Aorta (tissue), 5 donors: ENCODE results near the gene MACROD2. TPM values are rescaled to one million over a fixed set of nuclear protein-coding genes. Genes with fewer than 3 reads are reported as not detected.

Source experiments
- ATAC-seq: fragments of 200-7000 bp; cut with Tn5 transposase; one replicate; pipeline ENCODE4 v1.9.1; 2022; ENCODE audit warnings: moderate library complexity; ENCODE audit not compliant: low FRiP score
- DNase-seq, 2 donors: peaks; one replicate each; pipeline ENCODE4 v3.0.0-alpha.2; 2020
- H3K27ac ChIP-seq, 2 donors: one replicate each; pipeline ENCODE4 v1.5.1; 2013; ENCODE audit warnings: low read length in 2 of 2, mild to moderate bottlenecking in 2 of 2, moderate library complexity in 2 of 2, control low read depth in 1 of 2, inconsistent platforms in 1 of 2, low read depth in 1 of 2
- H3K27me3 ChIP-seq, 2 donors: one replicate each; pipeline ENCODE4 v1.6.1; 2013; ENCODE audit warnings: control low read depth in 1 of 2, low read length in 1 of 2, mild to moderate bottlenecking in 1 of 2, moderate library complexity in 1 of 2; ENCODE audit not compliant: insufficient read depth in 2 of 2, control insufficient read depth in 1 of 2
- H3K36me3 ChIP-seq, 2 donors: one replicate each; pipeline ENCODE4 v1.6.1; 2013; ENCODE audit warnings: control low read depth in 1 of 2, low read length in 1 of 2, mild to moderate bottlenecking in 1 of 2; ENCODE audit not compliant: insufficient read depth in 2 of 2, control insufficient read depth in 1 of 2
- H3K4me1 ChIP-seq, 2 donors: one replicate each; pipeline ENCODE4 v1.6.1; 2013; ENCODE audit warnings: low read length in 2 of 2, control low read depth in 1 of 2, mild to moderate bottlenecking in 1 of 2, moderate library complexity in 1 of 2; ENCODE audit not compliant: insufficient read depth in 2 of 2, control insufficient read depth in 1 of 2
- H3K4me3 ChIP-seq, 2 donors: one replicate each; pipeline ENCODE4 v1.5.1; 2013; ENCODE audit warnings: low read length in 2 of 2, control low read depth in 1 of 2, mild to moderate bottlenecking in 1 of 2
- H3K9me3 ChIP-seq: one replicate; pipeline ENCODE4 v1.6.1; 2013; ENCODE audit warnings: mild to moderate bottlenecking, low read length; ENCODE audit not compliant: control insufficient read depth
- WGBS, 2 donors: extraction: QIAGEN DNeasy Blood & Tissue Kit; methylation state at CpG; one replicate each; pipeline ENCODE4 v1.1.7; 2013; 5-methylcytosine and 5-hydroxymethylcytosine counted together
- intact Hi-C, 2 donors: fragments of 100-400 bp; cut with DNase I; formaldehyde crosslinking; loops; one replicate each; pipeline versions ENCODE4 v1.14.2 to v1.15.0; 2022
- polyA plus RNA-seq, 2 donors: library from polyadenylated mRNA; stranded (reverse); fragments of 200-250 nt; gene quantifications; one replicate each; pipeline ENCODE4 v1.2.3, GENCODE V29; 2013
- total RNA-seq, 2 donors: library from RNA; stranded (reverse); fragmentation: NEBNext Ultra II Directional; extraction: Animal tissue kit (Norgen Biotek cat#: 25700); gene quantifications; one replicate each; pipeline ENCODE4 v1.2.1, GENCODE V29; 2021
- donor health status: healthy with polysubstance abuse.
- donor health status: Bipolar disorder and iron deficiency.
- donor health status: DM: no; HTN: no; CAD: no.
- donor health status: DM: no; HTN: no; CAD: no.
- donor health status: DM: yes; HTN: yes; CAD: no.

MACROD2 gene
- total and polyA plus RNA-seq, 4 donors = 0.90 to 11.2 (median 4.8) TPM

DNA sequence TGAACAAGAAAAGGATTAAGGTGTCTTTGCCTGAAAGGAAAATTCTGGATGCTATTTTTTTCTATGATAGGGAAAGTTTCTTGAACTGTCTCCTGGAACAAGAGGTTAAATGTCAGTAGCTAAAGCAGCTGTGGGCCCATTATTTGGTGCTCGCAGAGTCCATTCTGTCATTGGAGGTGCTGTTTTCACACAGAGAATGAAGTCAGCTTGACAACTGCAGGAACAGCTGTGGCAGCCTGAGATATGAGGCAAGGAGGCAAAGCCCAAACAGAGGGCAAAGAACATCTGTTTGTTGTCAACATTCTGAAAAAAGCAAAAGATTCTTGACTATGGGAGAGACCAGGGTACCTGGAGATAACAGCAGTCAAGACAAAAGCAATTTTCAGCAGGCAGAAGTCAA is 2029.8 kb downstream of the MACROD2 start:
- Histone ChIP-seq H3K4me3 (no peak overlapping the region), H3K27me3 (no peaks in the 10 kb centered on the region), H3K4me1 (peaks cover 0 to 1% of the 10 kb centered on the region in 2 donors), H3K36me3 (no peaks in the 10 kb centered on the region), H3K27ac (no peak overlapping the region), H3K9me3 (no peaks in the 10 kb centered on the region)
- 85 to 95% methylated on average over 1 of the region's 1 CpG for WGBS, 2 donors
- DNase-seq = no peak
- intact Hi-C loops = no loop called here
- ATAC-seq = no peak

- Histone ChIP-seq H3K4me1 (peaks cover 0 to 2% of the 10 kb centered on the region in 2 donors), H3K27ac (no peak overlapping the region), H3K9me3 (no peaks in the 10 kb centered on the region), H3K4me3 (no peak overlapping the region), H3K27me3 (no peaks in the 10 kb centered on the region), H3K36me3 (no peaks in the 10 kb centered on the region)
- DNase-seq (no peak), ATAC-seq (no peak)
- intact Hi-C loops = no loop called here
These were observed 2032.4 kb downstream of the MACROD2 start for GRCh38 chr20:16027686-16028085.

DNA sequence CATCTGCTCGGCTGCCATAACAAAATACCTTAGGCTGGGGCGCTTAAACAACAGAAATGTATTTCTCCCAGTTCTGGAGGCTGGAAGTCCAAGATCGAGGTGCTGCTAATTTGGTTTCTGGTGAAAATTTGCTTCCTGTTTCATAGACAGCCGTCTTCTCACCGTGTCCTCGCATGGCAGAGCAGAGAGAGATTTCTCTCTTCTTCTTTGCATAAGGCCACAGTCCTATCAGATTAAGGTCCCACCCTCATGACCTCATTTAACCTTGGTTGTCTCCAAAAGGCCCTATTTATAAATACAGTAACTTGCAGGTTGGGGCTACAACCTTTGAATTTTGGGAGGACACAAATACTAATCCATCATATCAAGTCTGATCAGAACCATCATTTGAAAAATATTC is 2033.6 kb downstream of the MACROD2 start:
- 93 to 95% methylated on average over 6 of the region's 6 CpGs for WGBS, 2 donors
- H3K27ac ChIP-seq = no peak overlapping the region
- H3K4me1 ChIP-seq = peaks cover 2 to 4% of the 10 kb centered on the region in 2 donors
- DNase-seq (no peak), ATAC-seq (no peak)
- intact Hi-C loops = no loop called here
- no peaks in the 10 kb centered on the region for H3K9me3 ChIP-seq
- H3K4me3 ChIP-seq = no peak overlapping the region
- H3K27me3 ChIP-seq = no peaks in the 10 kb centered on the region
- H3K36me3 ChIP-seq = no peaks in the 10 kb centered on the region

- 61 to 63% methylated on average over 2 of the region's 2 CpGs for WGBS, 2 donors
- DNase-seq (no peak), ATAC-seq (no peak)
- H3K27ac ChIP-seq = no peak overlapping the region
- no peaks in the 10 kb centered on the region for H3K36me3 ChIP-seq
- H3K4me1 ChIP-seq = peaks cover 2 to 4% of the 10 kb centered on the region in 2 donors
- no peaks in the 10 kb centered on the region for H3K27me3 ChIP-seq
- intact Hi-C loops = no loop called here
- no peak overlapping the region for H3K4me3 ChIP-seq
- H3K9me3 ChIP-seq = no peaks in the 10 kb centered on the region
These were observed 2034.9 kb downstream of the MACROD2 start for GRCh38 chr20:16030253-16030652.

DNA sequence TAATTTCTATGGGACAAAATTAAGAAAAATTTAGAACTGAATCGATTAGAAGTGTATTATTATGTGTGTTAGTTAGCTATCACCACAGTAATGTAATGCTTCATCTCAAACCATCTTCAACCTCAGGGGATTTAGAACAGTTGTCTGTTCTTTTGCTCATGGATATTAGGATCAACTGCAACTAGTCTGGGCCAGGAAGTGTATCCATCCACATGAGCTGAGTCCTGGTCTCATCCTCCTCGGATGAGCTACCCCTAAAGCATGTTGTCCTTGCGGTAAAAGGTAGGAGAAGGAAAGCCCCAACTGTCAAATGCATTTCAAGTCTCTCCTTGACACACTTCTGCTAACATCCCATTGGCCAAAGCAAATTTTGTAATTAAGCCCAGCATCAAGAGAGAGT is 2040.3 kb downstream of the MACROD2 start:
- H3K36me3 ChIP-seq = no peaks in the 10 kb centered on the region
- intact Hi-C loops = no loop called here
- DNase-seq (no peak), ATAC-seq (no peak)
- H3K9me3 ChIP-seq = no peaks in the 10 kb centered on the region
- peak overlapping the region in 1 of 2 donors; percentile 19 for H3K27ac ChIP-seq
- 90 to 94% methylated on average over 3 of the region's 3 CpGs for WGBS, 2 donors
- H3K4me3 ChIP-seq = no peak overlapping the region
- H3K4me1 ChIP-seq = peaks cover 2 to 10% of the 10 kb centered on the region in 2 donors
- H3K27me3 ChIP-seq = no peaks in the 10 kb centered on the region

- intact Hi-C loops = no loop called here
- ATAC-seq (no peak), DNase-seq (no peak)
- Histone ChIP-seq H3K27ac (peak overlapping the region in 1 of 2 donors; percentile 51), H3K36me3 (no peaks in the 10 kb centered on the region), H3K9me3 (no peaks in the 10 kb centered on the region), H3K4me3 (no peak overlapping the region), H3K4me1 (peaks cover 2 to 10% of the 10 kb centered on the region in 2 donors), H3K27me3 (no peaks in the 10 kb centered on the region)
- 85 to 91% methylated on average over 1 of the region's 1 CpG for WGBS, 2 donors
These were observed 2041.0 kb downstream of the MACROD2 start for GRCh38 chr20:16036331-16036730.

- ATAC-seq = no peak
These were observed 2045.4 kb downstream of the MACROD2 start for GRCh38 chr20:16040742-16041141.

DNA sequence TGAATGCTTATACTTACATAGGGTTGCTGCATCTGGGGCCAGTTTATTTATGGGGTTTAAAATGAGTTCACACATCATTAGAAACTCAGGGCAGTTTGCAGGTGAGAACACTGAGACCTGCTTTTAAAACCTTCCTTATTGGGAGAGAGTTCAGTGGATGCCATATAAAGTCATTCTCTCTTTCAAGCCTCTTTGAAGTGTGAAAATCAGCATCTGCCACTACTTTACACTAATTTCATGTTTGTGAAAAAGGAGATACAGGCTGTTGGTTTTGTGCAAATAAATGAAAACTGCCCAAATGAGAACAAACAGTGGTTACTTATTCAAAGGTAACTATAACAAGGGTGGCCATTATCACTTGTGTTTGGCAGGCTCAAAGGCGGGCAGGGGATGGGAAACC is 2047.4 kb downstream of the MACROD2 start:
- DNase-seq (no peak), ATAC-seq (no peak)
- no peak overlapping the region for H3K4me3 ChIP-seq
- no peaks in the 10 kb centered on the region for H3K4me1 ChIP-seq
- no peaks in the 10 kb centered on the region for H3K36me3 ChIP-seq
- no peak overlapping the region for H3K27ac ChIP-seq
- no peaks in the 10 kb centered on the region for H3K27me3 ChIP-seq
- no peaks in the 10 kb centered on the region for H3K9me3 ChIP-seq
- 89 to 95% methylated on average over 1 of the region's 1 CpG for WGBS, 2 donors
- intact Hi-C loops = no loop called here

More at GRCh38 chr20:16040742-16041141, 2045.4 kb downstream of the MACROD2 start:
- Histone ChIP-seq H3K36me3 (no peaks in the 10 kb centered on the region), H3K4me1 (peaks cover 2 to 6% of the 10 kb centered on the region in 2 donors), H3K27ac (no peak overlapping the region), H3K9me3 (no peaks in the 10 kb centered on the region), H3K4me3 (no peak overlapping the region), H3K27me3 (no peaks in the 10 kb centered on the region)
- no peak for DNase-seq
- intact Hi-C loops = no loop called here

- H3K27me3 ChIP-seq = no peaks in the 10 kb centered on the region
- H3K4me1 ChIP-seq = no peaks in the 10 kb centered on the region
- H3K4me3 ChIP-seq = no peak overlapping the region
- H3K36me3 ChIP-seq = no peaks in the 10 kb centered on the region
- DNase-seq (no peak), ATAC-seq (no peak)
- intact Hi-C loops = no loop called here
- H3K27ac ChIP-seq = no peak overlapping the region
- WGBS, 2 donors = 77 to 95% methylated on average over 3 of the region's 3 CpGs
- H3K9me3 ChIP-seq = no peaks in the 10 kb centered on the region
These were observed 2048.6 kb downstream of the MACROD2 start for GRCh38 chr20:16043931-16044330.
